GM12878 (cell line): ENCODE data around the gene ZNF423. TPM values are rescaled to one million over a fixed set of nuclear protein-coding genes. Genes with fewer than 3 reads are reported as not detected.

Experiments
- ATAC-seq: fragments of 200-7000 bp; cut with Tn5 transposase; 3 replicates; pipeline ENCODE4 v1.9.1; 2020; ENCODE audit warnings: mild to moderate bottlenecking, moderate library complexity
- BruUV-seq: library from RNA; stranded (reverse); fragments of 400-500 nt; replicated peaks from 2 replicates; lab custom pipeline; 2021; lab: Mats Ljungman, UMichigan
- CTCF ChIA-PET: fragments of 300-600 bp; sonication (Branson Sonifier 250); formaldehyde crosslinking; extraction: SDS; loops from one replicate; lab custom pipeline; 2021; ENCODE audit warnings: inconsistent platforms; lab: Yijun Ruan, JAX
- POLR2A ChIA-PET: fragments of 350-600 bp; formaldehyde crosslinking; extraction: SDS; loops from one replicate; lab custom pipeline; 2021; ENCODE audit warnings: inconsistent platforms; lab: Charles Lee
- RAD21 ChIA-PET: fragments of 300-600 bp; sonication (Branson Sonifier 250); formaldehyde crosslinking; loops from one replicate; lab custom pipeline; 2023; ENCODE audit warnings: antibody characterized with exemption; ENCODE audit not compliant: unreplicated experiment; lab: Charles Lee
- SMC1A ChIA-PET: fragments of 300-600 bp; sonication (Branson Sonifier 250); formaldehyde crosslinking; loops from one replicate; lab custom pipeline; 2023; ENCODE audit not compliant: unreplicated experiment, uncharacterized antibody; lab: Charles Lee
- DNase-seq: peaks from one replicate; pipeline ENCODE4 v3.0.0-alpha.2; 2011; ENCODE audit warnings: low read depth, low spot score
- FAIRE-seq: peaks from 3 replicates; lab custom pipeline; 2011; peaks lifted over from hg19 to GRCh38; lab: Jason Lieb, UNC
- H2AFZ ChIP-seq: 2 replicates; pipeline ENCODE4 v1.6.0; 2011; ENCODE audit warnings: low read depth, low read length, control low read depth; ENCODE audit not compliant: control insufficient read depth
- H3K27ac ChIP-seq: 2 replicates; pipeline ENCODE4 v1.5.1; 2011; ENCODE audit warnings: control low read depth; ENCODE audit not compliant: control insufficient read depth, insufficient read depth
- H3K27me3 ChIP-seq, 2 experiments: replicated peaks in 1 of 2; 2 replicates each; pipeline versions ENCODE4 v1.6.0 to v1.6.1; 2011; ENCODE audit warnings: low read length in 1 of 2; ENCODE audit not compliant: control insufficient read depth in 2 of 2, insufficient read depth in 2 of 2
- H3K36me3 ChIP-seq, 2 experiments: 2 replicates each; pipeline ENCODE4 v1.5.1; 2011; ENCODE audit warnings: low read length in 1 of 2; ENCODE audit not compliant: control insufficient read depth in 2 of 2, insufficient read depth in 2 of 2
- H3K4me1 ChIP-seq: 2 replicates; pipeline ENCODE4 v1.6.1; 2011; ENCODE audit warnings: mild to moderate bottlenecking, low read length, moderate library complexity, mixed read lengths; ENCODE audit not compliant: control insufficient read depth, insufficient read depth
- H3K4me2 ChIP-seq: 2 replicates; pipeline ENCODE4 v1.6.0; 2011; ENCODE audit warnings: control low read depth; ENCODE audit not compliant: control insufficient read depth, insufficient read depth
- H3K4me3 ChIP-seq: fragments of 200-600 bp; sonication (generic); 2 replicates; pipeline ENCODE4 v1.5.1; 2016
- H3K79me2 ChIP-seq: 2 replicates; pipeline ENCODE4 v1.6.0; 2011; ENCODE audit warnings: low read length; ENCODE audit not compliant: control insufficient read depth, insufficient read depth
- H3K9ac ChIP-seq: 2 replicates; pipeline ENCODE4 v1.8.0; 2011; ENCODE audit warnings: low read length, control low read depth, mixed read lengths; ENCODE audit not compliant: control insufficient read depth, insufficient read depth
- H3K9me3 ChIP-seq: replicated peaks from 3 replicates; pipeline ENCODE4 v1.5.1; 2011; ENCODE audit warnings: mild to moderate bottlenecking, low read length; ENCODE audit not compliant: control insufficient read depth, insufficient read depth
- H4K20me1 ChIP-seq: 2 replicates; pipeline ENCODE4 v1.6.0; 2011; ENCODE audit not compliant: control insufficient read depth, insufficient read depth
- CEBPB ChIP-seq, 2 experiments: fragments of 150-350 bp in 1 of 2; IDR thresholded peaks; 2 replicates each; pipeline ENCODE4 v1.6.1; 2012 to 2014; ENCODE audit warnings: low read depth in 2 of 2, low read length in 2 of 2, borderline replicate concordance in 1 of 2, inconsistent platforms in 1 of 2
- ESRRA ChIP-seq: IDR thresholded peaks from 2 replicates; pipeline ENCODE4 v1.6.1; 2012; ENCODE audit warnings: mild to moderate bottlenecking, low read length, improper control_type of control experiment
- IRF3 ChIP-seq: fragments of 450-650 bp; IDR thresholded peaks from 2 replicates; pipeline ENCODE4 v1.6.1; 2014; ENCODE audit warnings: mild to moderate bottlenecking
- KAT2A ChIP-seq: conservative IDR thresholded peaks from 2 replicates; pipeline ENCODE4 v1.6.1; 2011; ENCODE audit warnings: low read depth, low read length; ENCODE audit not compliant: control insufficient read depth
- MEF2B ChIP-seq: fragments of 450-650 bp; IDR thresholded peaks from 2 replicates; pipeline ENCODE4 v1.6.1; 2018; ENCODE audit warnings: mild to moderate bottlenecking, moderate library complexity; ENCODE audit not compliant: partially characterized antibody, poor library complexity, severe bottlenecking
- MYB ChIP-seq: fragments of 150-350 bp; IDR thresholded peaks from 2 replicates; pipeline ENCODE4 v1.6.1; 2014; ENCODE audit warnings: mild to moderate bottlenecking, low read depth, low read length, borderline replicate concordance
- MYC ChIP-seq: IDR thresholded peaks from 2 replicates; pipeline ENCODE4 v1.6.1; 2011; ENCODE audit warnings: mild to moderate bottlenecking, low read length, moderate library complexity, inconsistent platforms; ENCODE audit not compliant: insufficient read depth, insufficient replicate concordance, insufficient read length, severe bottlenecking
- NKRF ChIP-seq: fragments of 450-650 bp; conservative IDR thresholded peaks from 2 replicates; pipeline ENCODE4 v1.6.1; 2017; ENCODE audit warnings: mild to moderate bottlenecking, moderate library complexity
- REST ChIP-seq: IDR thresholded peaks from 2 replicates; pipeline ENCODE4 v1.6.1; 2012; ENCODE audit warnings: mild to moderate bottlenecking, low read depth, low read length
- SIX5 ChIP-seq: IDR thresholded peaks from 2 replicates; pipeline ENCODE4 v1.6.1; 2011; ENCODE audit warnings: mild to moderate bottlenecking, low read depth, low read length, moderate library complexity; ENCODE audit not compliant: severe bottlenecking
- SPI1 ChIP-seq: IDR thresholded peaks from 2 replicates; pipeline ENCODE4 v1.6.1; 2011; ENCODE audit warnings: low read depth, mild to moderate bottlenecking, low read length, moderate library complexity, borderline replicate concordance; ENCODE audit not compliant: insufficient read depth
- SREBF1 ChIP-seq: IDR thresholded peaks from 2 replicates; pipeline ENCODE4 v1.6.1; 2012; ENCODE audit warnings: mild to moderate bottlenecking, low read length
- STAT1 ChIP-seq: fragments of 450-650 bp; conservative IDR thresholded peaks from 2 replicates; pipeline ENCODE4 v1.6.1; 2014; ENCODE audit warnings: antibody characterized with exemption, mild to moderate bottlenecking
- TARDBP ChIP-seq: IDR thresholded peaks from 2 replicates; pipeline ENCODE4 v1.6.1; 2016; ENCODE audit warnings: borderline replicate concordance
- ZNF217 ChIP-seq: fragments of 450-650 bp; IDR thresholded peaks from 2 replicates; pipeline ENCODE4 v1.6.1; 2017; ENCODE audit warnings: antibody characterized with exemption, mild to moderate bottlenecking
- WGBS: methylation state at CpG from one replicate; pipeline ENCODE4 v1.1.6; 2016; ENCODE audit warnings: low lambda C conversion rate; ENCODE audit not compliant: insufficient replicate concordance, insufficient coverage; ENCODE audit errors: missing lambda C conversion rate; 5-methylcytosine and 5-hydroxymethylcytosine counted together
- in situ Hi-C: fragments of 300-500 bp; cut with MboI; formaldehyde crosslinking; loops from 9 replicates; pipeline ENCODE4 v1.14.3; 2018; ENCODE audit warnings: mixed read lengths
- intact Hi-C: fragments of 100-400 bp; cut with micrococcal nuclease; formaldehyde crosslinking; loops from one replicate; pipeline ENCODE4 v1.14.2; 2022; ENCODE audit not compliant: unreplicated experiment
- polyA plus RNA-seq, 11 experiments: library from polyadenylated mRNA; depleted of rRNA in 4 of 11; unstranded in 6 of 11; stranded (reverse) in 5 of 11; fragments of >200 nt; fragmentation: Nextera tagmentation in 4 of 11; fragmentation: Illumina TruSeq in 1 of 11; extraction: Ambion mirVana in 4 of 11; extraction: Trizol in 1 of 11; gene quantifications; 1 replicate in 1 of 11; 2 replicates in 10 of 11; pipeline versions ENCODE4 v1.2.1 to v1.2.3, GENCODE V29; 2011 to 2016; ENCODE audit warnings: inconsistent platforms in 2 of 11, missing spikeins in 2 of 11, low read depth in 1 of 11
- total RNA-seq, 4 experiments: library from RNA; depleted of rRNA in 3 of 4; stranded (reverse); fragments of >200 nt in 3 of 4; fragmentation: Illumina TruSeq in 1 of 4; extraction: Trizol in 1 of 4; gene quantifications; 2 replicates each; pipeline versions ENCODE4 v1.2.1 to v1.2.3, GENCODE V29; 2013 to 2021

The ZNF423 gene
- total and polyA plus RNA-seq, 10 of the 15 experiments (the other 5 are each of a cell fraction or from before 2014, with no cell fraction given), result 0.03 to 0.64 (median 0.10) TPM

- no peak overlapping the region for H3K4me3 ChIP-seq
- FAIRE-seq, result no peak
- H3K27me3 ChIP-seq, result no peaks in the 10 kb centered on the region; a peak in 1 of 4 replicates
- intact Hi-C loops, result no loop called here
- H4K20me1 ChIP-seq, result no peaks in the 10 kb centered on the region
- H3K9ac ChIP-seq, result no peak overlapping the region
- ChIA-PET CTCF (no interaction called here), SMC1A (interaction anchor here (1.4 kb wide), 1 partner anchor 21 kb away, joined by 4 read pairs; no protein-coding TSS in a partner anchor), POLR2A (no interaction called here), RAD21 (no interaction called here)
- no peak for TF ChIP-seq ZNF217
- TF ChIP-seq SPI1, result no peak
- TF ChIP-seq TARDBP, result no peak
- no peak for TF ChIP-seq SIX5
- no peak for TF ChIP-seq SREBF1
- no peak for TF ChIP-seq STAT1
- no peak for TF ChIP-seq KAT2A
- no peak for TF ChIP-seq IRF3
- no peak for TF ChIP-seq CEBPB (IDR thresholded peaks at IDR 0.05; ENCODE audit: borderline replicate concordance in 1 of 2, low read depth in 2 of 2, low read length in 2 of 2)
- TF ChIP-seq REST, result no peak
- no peak for TF ChIP-seq MEF2B
- TF ChIP-seq ESRRA, result no peak
- TF ChIP-seq NKRF, result no peak
- no peak for TF ChIP-seq MYB
- TF ChIP-seq MYC, result no peak
- H3K9me3 ChIP-seq, result no peaks in the 10 kb centered on the region
- H3K4me2 ChIP-seq, result no peak overlapping the region
- no peaks in the 10 kb centered on the region for H3K36me3 ChIP-seq
- no peak overlapping the region for H3K27ac ChIP-seq
- no peaks in the 10 kb centered on the region for H3K4me1 ChIP-seq
- in situ Hi-C loops, result no loop called here
- no peak for ATAC-seq
- WGBS, result 56% methylated on average over 11 of the region's 11 CpGs
- DNase-seq, result no peak
- no peaks in the 10 kb centered on the region for H3K79me2 ChIP-seq
- no peak overlapping the region for H2AFZ ChIP-seq
- BruUV-seq, result no TSS peak
Observed at GRCh38 chr16:49585143-49585832, 270.6 kb downstream of the ZNF423 start.
